Superior temporal gyrus (tissue), 1 donor: Measurements from ENCODE around the gene ATP2B3.
A peak's percentile ranks its signal among the peaks of the same experiment; 100 is the strongest.

Experiments
- DNase-seq: peaks from one replicate; pipeline ENCODE4 v3.0.0-alpha.2; 2016; ENCODE audit errors: extremely low spot score

Gene ATP2B3

GRCh38 chrX:153488231-153488914 lies 29.1 kb upstream of the ATP2B3 start:
- DNase-seq: no peak

GRCh38 chrX:153490217-153490930 lies 27.1 kb upstream of the ATP2B3 start:
- no peak for DNase-seq

GRCh38 chrX:153491351-153491914 lies 26.0 kb upstream of the ATP2B3 start:
- no peak for DNase-seq

- no peak for DNase-seq
These were observed 25.5 kb upstream of the ATP2B3 start for GRCh38 chrX:153491918-153492317.

- DNase-seq: no peak
These were observed 24.9 kb upstream of the ATP2B3 start for GRCh38 chrX:153492543-153492942.

- no peak for DNase-seq
These were observed 24.4 kb upstream of the ATP2B3 start for GRCh38 chrX:153493085-153493484.

- DNase-seq: no peak
These were observed 23.4 kb upstream of the ATP2B3 start for GRCh38 chrX:153494061-153494460.

- peak; percentile 12 for DNase-seq
These were observed 22.7 kb upstream of the ATP2B3 start, which contains the start of gene BGN for GRCh38 chrX:153494541-153495361. TSS of gene BGN (plus strand) at chrX:153494980. CDS start at chrX:153504632, 9,652 bp downstream.

GRCh38 chrX:153495362-153495751 lies 22.1 kb upstream of the ATP2B3 start:
- DNase-seq: no peak

- DNase-seq: no peak
These were observed 21.4 kb upstream of the ATP2B3 start for GRCh38 chrX:153495903-153496589.

- no peak for DNase-seq
These were observed 20.9 kb upstream of the ATP2B3 start for GRCh38 chrX:153496590-153496959.

- DNase-seq: no peak
These were observed 19.0 kb upstream of the ATP2B3 start for GRCh38 chrX:153498453-153498852.

GRCh38 chrX:153499341-153499740 lies 18.1 kb upstream of the ATP2B3 start:
- DNase-seq: no peak

- peak; percentile 63 for DNase-seq
These were observed 17.6 kb upstream of the ATP2B3 start for GRCh38 chrX:153499876-153500275.

GRCh38 chrX:153500676-153501280 lies 16.7 kb upstream of the ATP2B3 start:
- no peak for DNase-seq

- no peak for DNase-seq
These were observed 15.9 kb upstream of the ATP2B3 start for GRCh38 chrX:153501530-153501929.

GRCh38 chrX:153502131-153502530 lies 15.3 kb upstream of the ATP2B3 start:
- no peak for DNase-seq

- DNase-seq: no peak
These were observed 14.6 kb upstream of the ATP2B3 start for GRCh38 chrX:153502796-153503195.

- no peak for DNase-seq
These were observed 12.9 kb upstream of the ATP2B3 start for GRCh38 chrX:153504445-153505016.

- DNase-seq: no peak
These were observed 12.1 kb upstream of the ATP2B3 start for GRCh38 chrX:153505361-153505760.
